GM12892 (cell line): ENCODE measurements around the gene OCIAD2.

Source experiments
- POLR2A ChIP-seq: IDR thresholded peaks from 2 replicates; pipeline ENCODE4 v1.6.1; 2011; ENCODE audit warnings: low read depth, low read length, control low read depth
- POLR2AphosphoS5 ChIP-seq: IDR thresholded peaks from 2 replicates; pipeline ENCODE4 v1.6.1; 2011; ENCODE audit warnings: low read depth, low read length, control low read depth
- TAF1 ChIP-seq: IDR thresholded peaks from 2 replicates; pipeline ENCODE4 v1.6.1; 2011; ENCODE audit warnings: low read depth, mild to moderate bottlenecking, control low read depth, low read length, borderline replicate concordance

DNA sequence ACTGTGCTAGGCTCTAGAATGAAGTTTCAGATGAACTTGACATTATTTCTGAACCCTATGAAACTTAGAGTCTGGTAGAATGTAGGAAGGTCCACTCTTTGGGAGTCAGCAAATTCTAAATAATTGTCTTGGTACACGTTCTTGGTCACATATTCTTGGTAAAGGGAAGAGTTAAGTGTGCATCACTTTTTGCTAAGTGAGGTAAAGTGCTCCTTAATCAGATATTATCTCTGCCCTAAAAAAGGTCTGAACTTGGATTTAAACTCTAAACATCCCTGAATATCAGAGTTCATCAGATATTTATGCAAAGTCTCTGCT lies 7.2 kb downstream of the OCIAD2 start:
- TF ChIP-seq POLR2A (no peak), TAF1 (no peak), POLR2AphosphoS5 (no peak)
